ENCODE measurements around the gene TP53BP2.

TP53BP2 gene

GRCh38 chr1:223731133-223731770 is 114.5 kb downstream of the TP53BP2 start:
- no peak overlapping the region for H3K4me3 ChIP-seq (ENCODE audit: low read length)

GRCh38 chr1:223730479-223731132 is 115.1 kb downstream of the TP53BP2 start:
- Histone ChIP-seq H3K9ac (ENCODE audit: low read length) (no peak overlapping the region), H3K9me3 (ENCODE audit: insufficient read depth, low read length) (no peaks in the 10 kb centered on the region), H3K27ac (ENCODE audit: low read length) (no peak overlapping the region), H3K4me2 (ENCODE audit: low read length) (peak overlapping the region; percentile 26), H3K27me3 (ENCODE audit: low read depth, low read length) (no peaks in the 10 kb centered on the region), H4K20me1 (ENCODE audit: insufficient read depth, low read length) (no peaks in the 10 kb centered on the region), H3K36me3 (replicated peaks; ENCODE audit: low read depth, low read length) (no peaks in the 10 kb centered on the region), H3K4me3 (ENCODE audit: low read length) (no peak overlapping the region), H3K79me2 (ENCODE audit: low read length) (no peaks in the 10 kb centered on the region), H3K4me1 (ENCODE audit: low read length) (peaks cover 29% of the 10 kb centered on the region), H2AFZ (ENCODE audit: low read depth, low read length) (no peak overlapping the region)
- TF ChIP-seq CTCF (IDR thresholded peaks at IDR 0.05; ENCODE audit: low read depth, low read length) = no peak
- TF ChIP-seq EZH2phosphoT487 (IDR thresholded peaks at IDR 0.05; ENCODE audit: low read depth) = no peak

More at GRCh38 chr1:223731133-223731770, 114.5 kb downstream of the TP53BP2 start:
- H3K9me3 ChIP-seq (ENCODE audit: insufficient read depth, low read length) = no peaks in the 10 kb centered on the region
- H3K4me2 ChIP-seq (ENCODE audit: low read length) = peak overlapping the region; percentile 26
- H3K27ac ChIP-seq (ENCODE audit: low read length) = no peak overlapping the region
- H3K36me3 ChIP-seq (replicated peaks; ENCODE audit: low read depth, low read length) = no peaks in the 10 kb centered on the region
- TF ChIP-seq CTCF (IDR thresholded peaks at IDR 0.05; ENCODE audit: low read depth, low read length) = no peak
- H3K27me3 ChIP-seq (ENCODE audit: low read depth, low read length) = no peaks in the 10 kb centered on the region
- no peaks in the 10 kb centered on the region for H3K79me2 ChIP-seq (ENCODE audit: low read length)
- H2AFZ ChIP-seq (ENCODE audit: low read depth, low read length) = no peak overlapping the region
- peaks cover 23% of the 10 kb centered on the region for H3K4me1 ChIP-seq (ENCODE audit: low read length)
- H4K20me1 ChIP-seq (ENCODE audit: insufficient read depth, low read length) = no peaks in the 10 kb centered on the region
- no peak overlapping the region for H3K9ac ChIP-seq (ENCODE audit: low read length)

- Histone ChIP-seq H3K9ac (ENCODE audit: low read length) (no peak overlapping the region), H3K27me3 (ENCODE audit: low read depth, low read length) (no peaks in the 10 kb centered on the region), H3K27ac (ENCODE audit: low read length) (no peak overlapping the region), H3K36me3 (replicated peaks; ENCODE audit: low read depth, low read length) (no peaks in the 10 kb centered on the region), H2AFZ (ENCODE audit: low read depth, low read length) (no peak overlapping the region), H3K4me2 (ENCODE audit: low read length) (no peak overlapping the region), H4K20me1 (ENCODE audit: insufficient read depth, low read length) (no peaks in the 10 kb centered on the region), H3K4me3 (ENCODE audit: low read length) (no peak overlapping the region), H3K79me2 (ENCODE audit: low read length) (no peaks in the 10 kb centered on the region), H3K4me1 (ENCODE audit: low read length) (peaks cover 29% of the 10 kb centered on the region), H3K9me3 (ENCODE audit: insufficient read depth, low read length) (no peaks in the 10 kb centered on the region)
- TF ChIP-seq EZH2phosphoT487 (IDR thresholded peaks at IDR 0.05; ENCODE audit: low read depth) (no peak), CTCF (IDR thresholded peaks at IDR 0.05; ENCODE audit: low read depth, low read length) (no peak)
These were observed 115.8 kb downstream of the TP53BP2 start for GRCh38 chr1:223729906-223730305.

Data from OCI-LY3 (cell line).